Loucy (cell line): ENCODE measurements around the gene SHROOM3.

Experiments used
- EZH2phosphoT487 ChIP-seq: fragments of 200-600 bp; IDR thresholded peaks from 2 replicates; pipeline ENCODE4 v1.6.1; 2018; ENCODE audit warnings: antibody characterized with exemption, mild to moderate bottlenecking, moderate library complexity, borderline replicate concordance
- TF ChIP-seq, protein P1 (sequence below): fragments of 200-600 bp; sonication (generic); conservative IDR thresholded peaks from 2 replicates; pipeline ENCODE4 v1.5.1; 2014; ENCODE audit warnings: mild to moderate bottlenecking, antibody characterized with exemption, low read length

DNA sequence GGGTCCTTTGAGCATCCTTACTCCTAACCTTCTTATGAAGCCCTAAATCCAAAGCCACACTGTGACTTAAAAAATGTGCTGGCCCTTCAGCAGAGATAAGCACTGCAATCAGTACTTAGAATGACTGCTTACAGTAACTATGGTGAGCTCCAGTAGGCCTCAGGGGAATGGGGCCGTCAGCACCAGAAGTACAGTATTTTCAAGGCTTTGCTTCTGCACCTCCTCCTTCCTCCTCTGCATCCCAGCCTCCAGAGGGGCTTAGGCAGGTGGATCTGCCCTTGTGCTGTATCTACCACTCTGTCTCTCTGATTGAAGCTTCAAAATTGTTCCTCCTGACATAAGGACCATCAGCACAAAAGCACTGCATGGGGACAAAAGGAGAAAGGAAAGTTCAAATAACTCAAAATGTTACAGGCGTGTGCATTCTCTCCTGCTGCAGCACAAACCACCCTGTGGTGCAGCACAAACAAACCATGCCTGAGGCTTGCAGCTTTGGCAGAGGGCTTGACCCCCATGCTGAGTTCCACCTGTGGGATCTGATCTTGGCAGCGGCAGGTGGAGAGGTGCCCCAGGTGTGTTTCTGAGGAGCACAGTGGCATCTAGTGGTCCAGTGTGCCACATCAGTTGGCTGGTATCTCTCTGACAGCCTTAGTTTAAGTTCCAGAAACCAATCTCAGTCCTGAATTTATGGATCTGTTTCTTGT is 298.2 kb downstream of the SHROOM3 start:
- TF ChIP-seq, protein P1, sequence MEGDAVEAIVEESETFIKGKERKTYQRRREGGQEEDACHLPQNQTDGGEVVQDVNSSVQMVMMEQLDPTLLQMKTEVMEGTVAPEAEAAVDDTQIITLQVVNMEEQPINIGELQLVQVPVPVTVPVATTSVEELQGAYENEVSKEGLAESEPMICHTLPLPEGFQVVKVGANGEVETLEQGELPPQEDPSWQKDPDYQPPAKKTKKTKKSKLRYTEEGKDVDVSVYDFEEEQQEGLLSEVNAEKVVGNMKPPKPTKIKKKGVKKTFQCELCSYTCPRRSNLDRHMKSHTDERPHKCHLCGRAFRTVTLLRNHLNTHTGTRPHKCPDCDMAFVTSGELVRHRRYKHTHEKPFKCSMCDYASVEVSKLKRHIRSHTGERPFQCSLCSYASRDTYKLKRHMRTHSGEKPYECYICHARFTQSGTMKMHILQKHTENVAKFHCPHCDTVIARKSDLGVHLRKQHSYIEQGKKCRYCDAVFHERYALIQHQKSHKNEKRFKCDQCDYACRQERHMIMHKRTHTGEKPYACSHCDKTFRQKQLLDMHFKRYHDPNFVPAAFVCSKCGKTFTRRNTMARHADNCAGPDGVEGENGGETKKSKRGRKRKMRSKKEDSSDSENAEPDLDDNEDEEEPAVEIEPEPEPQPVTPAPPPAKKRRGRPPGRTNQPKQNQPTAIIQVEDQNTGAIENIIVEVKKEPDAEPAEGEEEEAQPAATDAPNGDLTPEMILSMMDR = peak; percentile 61
- no peak for TF ChIP-seq EZH2phosphoT487
